HG03175 (cell line): ENCODE data around the gene E4F1.
"Not testable (repeated sequence)": the region's sequence is repeated elsewhere in the genome, so short reads cannot be mapped to it uniquely, and the experiment has no call there.

Experiments
- ATAC-seq: cut with Tn5 transposase; IDR thresholded peaks from one replicate; pipeline ENCODE4 v1.9.1; 2021; ENCODE audit warnings: mild to moderate bottlenecking, moderate library complexity; ENCODE audit not compliant: unreplicated experiment

Gene E4F1

GRCh38 chr16:2188395-2188794 lies 35.0 kb upstream of the E4F1 start:
- ATAC-seq: no peak

GRCh38 chr16:2189252-2189893 lies 34.0 kb upstream of the E4F1 start:
- no peak for ATAC-seq

GRCh38 chr16:2190002-2190658 lies 33.3 kb upstream of the E4F1 start:
- no peak for ATAC-seq

- ATAC-seq: no peak
These were observed 32.5 kb upstream of the E4F1 start for GRCh38 chr16:2190659-2191445.

GRCh38 chr16:2191446-2191706 lies 32.0 kb upstream of the E4F1 start:
- ATAC-seq: no peak

GRCh38 chr16:2194166-2194834 lies 29.1 kb upstream of the E4F1 start:
- ATAC-seq: no peak

- no peak for ATAC-seq
These were observed 28.5 kb upstream of the E4F1 start for GRCh38 chr16:2194852-2195321.

GRCh38 chr16:2195322-2196161 lies 27.8 kb upstream of the E4F1 start:
- ATAC-seq: no peak

- no peak for ATAC-seq
These were observed 27.0 kb upstream of the E4F1 start, which contains the start of gene CASKIN1 for GRCh38 chr16:2196162-2196980. TSS of gene CASKIN1 (minus strand) at chr16:2196605. CDS start at chr16:2196432, 173 bp downstream.

- ATAC-seq: no peak
These were observed 26.3 kb upstream of the E4F1 start for GRCh38 chr16:2196981-2197511.

- no peak for ATAC-seq
These were observed 25.6 kb upstream of the E4F1 start for GRCh38 chr16:2197765-2198164.

GRCh38 chr16:2198283-2198682 lies 25.1 kb upstream of the E4F1 start:
- no peak for ATAC-seq

GRCh38 chr16:2199095-2199494 lies 24.3 kb upstream of the E4F1 start:
- ATAC-seq: no peak

- ATAC-seq: no peak
These were observed 23.7 kb upstream of the E4F1 start for GRCh38 chr16:2199621-2200139.

- no peak for ATAC-seq
These were observed 23.1 kb upstream of the E4F1 start for GRCh38 chr16:2200313-2200712.

GRCh38 chr16:2203119-2203688 lies 20.2 kb upstream of the E4F1 start:
- ATAC-seq: not testable (repeated sequence)

- ATAC-seq: no peak
These were observed 18.8 kb upstream of the E4F1 start for GRCh38 chr16:2204416-2205103.
